GM21526 (cell line): Measurements from ENCODE around the gene METTL13.

Experiments
- ATAC-seq: cut with Tn5 transposase; IDR thresholded peaks from one replicate; pipeline ENCODE4 v1.9.1; 2021; ENCODE audit warnings: moderate library complexity; ENCODE audit not compliant: unreplicated experiment, low FRiP score

METTL13 gene

GRCh38 chr1:171844381-171844780 is 62.9 kb downstream of the METTL13 start:
- ATAC-seq = no peak

GRCh38 chr1:171845998-171846397 is 64.5 kb downstream of the METTL13 start:
- ATAC-seq = no peak
